Colonic mucosa (tissue), 4 donors: ENCODE measurements around the gene ICA1. TPM values are rescaled to one million over a fixed set of nuclear protein-coding genes. Genes with fewer than 3 reads are reported as not detected.

Experiments used
- DNase-seq: peaks from one replicate; pipeline ENCODE4 v3.0.0-alpha.2; 2020
- H3K27ac ChIP-seq: fragments of 200-600 bp; one replicate; pipeline ENCODE4 v1.8.0; 2021
- H3K27me3 ChIP-seq: fragments of 200-600 bp; one replicate; pipeline ENCODE4 v1.8.0; 2021
- H3K36me3 ChIP-seq: fragments of 200-600 bp; one replicate; pipeline ENCODE4 v1.8.0; 2021
- H3K4me1 ChIP-seq: fragments of 200-600 bp; one replicate; pipeline ENCODE4 v1.8.0; 2021; ENCODE audit warnings: mild to moderate bottlenecking
- H3K4me3 ChIP-seq: fragments of 200-600 bp; one replicate; pipeline ENCODE4 v1.8.0; 2021
- H3K9ac ChIP-seq, 2 donors: one replicate each; pipeline ENCODE4 v1.7.0; 2013; ENCODE audit warnings: control low read depth in 2 of 2, low read depth in 2 of 2, low read length in 2 of 2
- H3K9me3 ChIP-seq: fragments of 200-600 bp; one replicate; pipeline ENCODE4 v1.8.0; 2021
- CTCF ChIP-seq: fragments of 200-600 bp; IDR thresholded peaks from one replicate; pipeline ENCODE4 v1.8.0; 2022; ENCODE audit warnings: antibody characterized with exemption, mild to moderate bottlenecking
- intact Hi-C: fragments of 100-400 bp; cut with DNase I; formaldehyde crosslinking; loops from one replicate; pipeline ENCODE4 v1.14.1; 2022
- total RNA-seq, 2 donors: library from RNA; stranded (reverse); fragmentation: NEBNext Ultra II Directional in 1 of 2; extraction: Animal tissue kit (Norgen Biotek cat#: 25700) in 1 of 2; gene quantifications; one replicate each; pipeline ENCODE4 v1.2.1, GENCODE V29; 2021
- donor health status: healthy.
- donor health status: DM: no; HTN: no; CAD: no.
- donor health status: DM: no; HTN: no; CAD: no.

Gene ICA1
- total RNA-seq, 2 donors from 2014 or later: 46.1 to 47.5 TPM

GRCh38 chr7:8089036-8089780 is 172.8 kb downstream of the ICA1 start:
- intact Hi-C loops: no loop called here
- Histone ChIP-seq H3K9ac (no peak overlapping the region), H3K4me3 (no peak overlapping the region), H3K27ac (no peak overlapping the region), H3K36me3 (no peaks in the 10 kb centered on the region), H3K9me3 (no peaks in the 10 kb centered on the region), H3K4me1 (no peaks in the 10 kb centered on the region), H3K27me3 (no peaks in the 10 kb centered on the region)
- TF ChIP-seq CTCF: no peak
- no peak for DNase-seq

- intact Hi-C loops: no loop called here
- DNase-seq: no peak
- H3K9ac ChIP-seq: no peak overlapping the region
- H3K4me3 ChIP-seq: no peak overlapping the region
- no peak overlapping the region for H3K27ac ChIP-seq
- TF ChIP-seq CTCF: no peak
- no peaks in the 10 kb centered on the region for H3K27me3 ChIP-seq
- H3K36me3 ChIP-seq: no peaks in the 10 kb centered on the region
- no peaks in the 10 kb centered on the region for H3K4me1 ChIP-seq
- H3K9me3 ChIP-seq: no peaks in the 10 kb centered on the region
Measured at GRCh38 chr7:8086239-8086638, 175.7 kb downstream of the ICA1 start.

GRCh38 chr7:8085420-8085819 is 176.5 kb downstream of the ICA1 start:
- no peak overlapping the region for H3K4me3 ChIP-seq
- no peaks in the 10 kb centered on the region for H3K4me1 ChIP-seq
- no peaks in the 10 kb centered on the region for H3K27me3 ChIP-seq
- no peak for TF ChIP-seq CTCF
- DNase-seq: no peak
- intact Hi-C loops: no loop called here
- H3K9me3 ChIP-seq: no peaks in the 10 kb centered on the region
- H3K27ac ChIP-seq: no peak overlapping the region
- H3K36me3 ChIP-seq: no peaks in the 10 kb centered on the region
- no peak overlapping the region for H3K9ac ChIP-seq

- no peak overlapping the region for H3K4me3 ChIP-seq
- intact Hi-C loops: no loop called here
- no peaks in the 10 kb centered on the region for H3K36me3 ChIP-seq
- no peaks in the 10 kb centered on the region for H3K9me3 ChIP-seq
- H3K27ac ChIP-seq: no peak overlapping the region
- H3K27me3 ChIP-seq: no peaks in the 10 kb centered on the region
- TF ChIP-seq CTCF: no peak
- no peaks in the 10 kb centered on the region for H3K4me1 ChIP-seq
- no peak overlapping the region for H3K9ac ChIP-seq
- no peak for DNase-seq
Measured at GRCh38 chr7:8084836-8085235, 177.1 kb downstream of the ICA1 start.

GRCh38 chr7:8082762-8083161 is 179.2 kb downstream of the ICA1 start:
- Histone ChIP-seq H3K4me1 (no peaks in the 10 kb centered on the region), H3K4me3 (no peak overlapping the region), H3K9me3 (no peaks in the 10 kb centered on the region)

More at GRCh38 chr7:8082762-8083161, 179.2 kb downstream of the ICA1 start:
- no peak for DNase-seq
- Histone ChIP-seq H3K27ac (no peak overlapping the region), H3K9ac (no peak overlapping the region), H3K27me3 (no peaks in the 10 kb centered on the region), H3K36me3 (no peaks in the 10 kb centered on the region)
- TF ChIP-seq CTCF: no peak
- intact Hi-C loops: no loop called here
